CD4-positive, alpha-beta T cell (primary cell): ENCODE measurements around the gene KRTAP12-4. TPM values are rescaled to one million over a fixed set of nuclear protein-coding genes. Genes with fewer than 3 reads are reported as not detected.

ENCODE experiments used
- ATAC-seq: fragments of 200-7000 bp; cut with Tn5 transposase; one replicate; pipeline ENCODE4 v1.10.0; 2022; ENCODE audit warnings: mild to moderate bottlenecking; ENCODE audit not compliant: poor library complexity
- CTCF ChIA-PET: fragments of 350-600 bp; sonication (Branson Sonifier 250); formaldehyde crosslinking; loops from one replicate; lab custom pipeline; 2021; ENCODE audit warnings: antibody characterized with exemption, inconsistent platforms; lab: Charles Lee
- POLR2A ChIA-PET: fragments of 350-600 bp; sonication (Branson Sonifier 250); formaldehyde crosslinking; loops from one replicate; lab custom pipeline; 2021; ENCODE audit warnings: antibody characterized with exemption, inconsistent platforms; lab: Charles Lee
- DNase-seq, 14 experiments: peaks; one replicate each; pipeline ENCODE4 v3.0.0-alpha.2; 2013 to 2020; ENCODE audit warnings: mixed read lengths in 2 of 14
- H3K27ac ChIP-seq, 2 donors: one replicate each; pipeline versions ENCODE4 v1.5.1 to v1.7.0; 2013; ENCODE audit warnings: low read length in 2 of 2, low read depth in 1 of 2, mild to moderate bottlenecking in 1 of 2
- H3K27me3 ChIP-seq, 2 experiments: 1 replicate in 1 of 2; 2 replicates in 1 of 2; pipeline versions ENCODE4 v1.6.1 to v1.7.0; 2013; ENCODE audit warnings: low read length in 2 of 2, control low read depth in 1 of 2, mild to moderate bottlenecking in 1 of 2, moderate library complexity in 1 of 2; ENCODE audit not compliant: insufficient read depth in 2 of 2, control insufficient read depth in 1 of 2
- H3K36me3 ChIP-seq: one replicate; pipeline ENCODE4 v1.6.1; 2013; ENCODE audit warnings: low read length, control low read depth; ENCODE audit not compliant: insufficient read depth
- H3K4me1 ChIP-seq: one replicate; pipeline ENCODE4 v1.6.1; 2013; ENCODE audit warnings: low read length, control low read depth; ENCODE audit not compliant: insufficient read depth
- H3K4me3 ChIP-seq: one replicate; pipeline ENCODE4 v1.5.1; 2013; ENCODE audit warnings: mild to moderate bottlenecking, low read length, moderate library complexity
- H3K9me3 ChIP-seq, 2 experiments: 1 replicate in 1 of 2; 2 replicates in 1 of 2; pipeline versions ENCODE4 v1.6.1 to v1.7.0; 2013; ENCODE audit warnings: low read length in 2 of 2, mild to moderate bottlenecking in 2 of 2, control low read depth in 1 of 2, moderate library complexity in 1 of 2; ENCODE audit not compliant: control insufficient read depth in 1 of 2, insufficient read depth in 1 of 2
- H3K27ac Mint-ChIP-seq: one replicate; pipeline ENCODE4 v1.8.0; 2020; ENCODE audit warnings: mixed read lengths
- H3K27me3 Mint-ChIP-seq: one replicate; pipeline ENCODE4 v1.8.0; 2021; ENCODE audit warnings: mixed read lengths
- H3K36me3 Mint-ChIP-seq: one replicate; pipeline ENCODE4 v1.8.0; 2021; ENCODE audit warnings: low read depth, mixed read lengths
- H3K4me1 Mint-ChIP-seq: one replicate; pipeline ENCODE4 v1.8.0; 2021; ENCODE audit warnings: low read depth, mixed read lengths
- H3K4me3 Mint-ChIP-seq: one replicate; pipeline ENCODE4 v1.8.0; 2020; ENCODE audit warnings: mild to moderate bottlenecking, mixed read lengths
- H3K9me3 Mint-ChIP-seq: one replicate; pipeline ENCODE4 v1.8.0; 2020; ENCODE audit warnings: mixed read lengths
- intact Hi-C, 2 experiments: fragments of 100-400 bp; cut with DNase I in 1 of 2; cut with micrococcal nuclease in 1 of 2; formaldehyde crosslinking; loops; one replicate each; pipeline versions ENCODE4 v1.15.1 to v1.9.0; 2023 to 2025; cut with DNase I, micrococcal nuclease
- total RNA-seq, 174 experiments: library from RNA in 2 of 174; stranded (reverse) in 2 of 174; gene quantifications; one replicate each; pipeline ENCODE4 v1.2.3 and lab custom pipeline; 2021 to 2026
- TF ChIP-seq, protein P1 (sequence below): fragments of 200-600 bp; IDR thresholded peaks from one replicate; pipeline ENCODE4 v1.8.0; 2022; ENCODE audit warnings: antibody characterized with exemption, mild to moderate bottlenecking

Gene KRTAP12-4
- total RNA-seq, 2 experiments from 2014 or later: not detected

DNA sequence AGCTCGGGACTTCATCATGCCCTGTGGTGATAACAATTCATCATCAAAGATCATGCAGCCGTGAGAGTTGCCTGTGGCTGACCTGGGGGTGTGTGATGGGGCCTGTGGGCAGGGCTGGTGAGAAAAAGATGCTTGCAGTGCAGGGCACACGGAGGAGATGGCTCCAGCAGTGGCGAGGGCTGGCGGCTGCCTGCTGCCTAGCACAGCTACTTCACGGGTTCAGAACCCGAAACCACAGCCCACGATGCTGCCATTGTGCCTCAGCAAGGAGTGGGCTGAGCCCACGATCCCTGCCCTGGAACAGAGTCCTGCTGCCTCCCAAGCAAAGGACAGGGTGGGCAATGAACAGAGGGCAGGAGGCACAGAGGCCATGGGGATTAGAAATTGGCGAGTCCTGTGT is 28.2 kb downstream of the KRTAP12-4 start:
- H3K4me3 Mint-ChIP-seq: no peak overlapping the region
- Histone ChIP-seq H3K27me3 (no peaks in the 10 kb centered on the region), H3K4me1 (peaks cover 47% of the 10 kb centered on the region), H3K4me3 (no peak overlapping the region), H3K36me3 (no peaks in the 10 kb centered on the region), H3K9me3 (peaks cover 29 to 37% of the 10 kb centered on the region in 2 experiments), H3K27ac (no peak overlapping the region)
- TF ChIP-seq, protein P1, sequence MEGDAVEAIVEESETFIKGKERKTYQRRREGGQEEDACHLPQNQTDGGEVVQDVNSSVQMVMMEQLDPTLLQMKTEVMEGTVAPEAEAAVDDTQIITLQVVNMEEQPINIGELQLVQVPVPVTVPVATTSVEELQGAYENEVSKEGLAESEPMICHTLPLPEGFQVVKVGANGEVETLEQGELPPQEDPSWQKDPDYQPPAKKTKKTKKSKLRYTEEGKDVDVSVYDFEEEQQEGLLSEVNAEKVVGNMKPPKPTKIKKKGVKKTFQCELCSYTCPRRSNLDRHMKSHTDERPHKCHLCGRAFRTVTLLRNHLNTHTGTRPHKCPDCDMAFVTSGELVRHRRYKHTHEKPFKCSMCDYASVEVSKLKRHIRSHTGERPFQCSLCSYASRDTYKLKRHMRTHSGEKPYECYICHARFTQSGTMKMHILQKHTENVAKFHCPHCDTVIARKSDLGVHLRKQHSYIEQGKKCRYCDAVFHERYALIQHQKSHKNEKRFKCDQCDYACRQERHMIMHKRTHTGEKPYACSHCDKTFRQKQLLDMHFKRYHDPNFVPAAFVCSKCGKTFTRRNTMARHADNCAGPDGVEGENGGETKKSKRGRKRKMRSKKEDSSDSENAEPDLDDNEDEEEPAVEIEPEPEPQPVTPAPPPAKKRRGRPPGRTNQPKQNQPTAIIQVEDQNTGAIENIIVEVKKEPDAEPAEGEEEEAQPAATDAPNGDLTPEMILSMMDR: no peak
- ChIA-PET POLR2A (no interaction called here), CTCF (no interaction called here)
- ATAC-seq (no peak), DNase-seq (peak in 1 of 14 experiments; percentile 68)
- no peak overlapping the region for H3K27ac Mint-ChIP-seq
- no peaks in the 10 kb centered on the region for H3K27me3 Mint-ChIP-seq
- peaks cover 25% of the 10 kb centered on the region for H3K4me1 Mint-ChIP-seq
- peaks cover 45% of the 10 kb centered on the region for H3K36me3 Mint-ChIP-seq
- H3K9me3 Mint-ChIP-seq: peaks cover 21% of the 10 kb centered on the region
- intact Hi-C loops: no loop called here

DNA sequence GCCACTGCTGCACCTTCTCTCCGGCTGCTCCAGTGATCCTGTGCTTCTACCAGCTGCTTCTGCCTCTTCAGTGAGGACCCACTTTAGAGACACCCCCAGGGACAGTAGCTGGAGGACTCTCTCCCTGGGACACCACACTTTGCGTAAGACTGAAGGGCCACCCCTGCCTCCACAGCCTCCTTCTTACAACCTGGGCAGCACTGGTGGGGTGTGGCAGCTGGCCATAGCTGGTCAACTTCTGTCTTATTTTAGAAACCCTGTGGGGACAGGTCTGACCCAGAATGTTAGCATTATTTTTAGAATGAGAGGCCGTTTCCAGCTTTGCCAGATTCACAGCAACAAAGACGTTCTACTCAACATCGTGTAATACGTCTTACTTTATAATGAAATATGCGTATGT is 28.7 kb downstream of the KRTAP12-4 start:
- Mint-ChIP-seq H3K4me3 (no peak overlapping the region), H3K27me3 (no peaks in the 10 kb centered on the region), H3K27ac (no peak overlapping the region), H3K9me3 (peaks cover 22% of the 10 kb centered on the region), H3K4me1 (peaks cover 23% of the 10 kb centered on the region), H3K36me3 (peaks cover 43% of the 10 kb centered on the region)
- TF ChIP-seq, protein P1: no peak
- peaks cover 46% of the 10 kb centered on the region for H3K4me1 ChIP-seq
- ChIA-PET POLR2A (no interaction called here), CTCF (no interaction called here)
- ATAC-seq: no peak
- no peak for DNase-seq
- no peak overlapping the region for H3K4me3 ChIP-seq
- intact Hi-C loops: no loop called here
- H3K27me3 ChIP-seq: no peaks in the 10 kb centered on the region
- H3K36me3 ChIP-seq: no peaks in the 10 kb centered on the region
- H3K9me3 ChIP-seq: peaks cover 24 to 36% of the 10 kb centered on the region in 2 experiments
- no peak overlapping the region for H3K27ac ChIP-seq

DNA sequence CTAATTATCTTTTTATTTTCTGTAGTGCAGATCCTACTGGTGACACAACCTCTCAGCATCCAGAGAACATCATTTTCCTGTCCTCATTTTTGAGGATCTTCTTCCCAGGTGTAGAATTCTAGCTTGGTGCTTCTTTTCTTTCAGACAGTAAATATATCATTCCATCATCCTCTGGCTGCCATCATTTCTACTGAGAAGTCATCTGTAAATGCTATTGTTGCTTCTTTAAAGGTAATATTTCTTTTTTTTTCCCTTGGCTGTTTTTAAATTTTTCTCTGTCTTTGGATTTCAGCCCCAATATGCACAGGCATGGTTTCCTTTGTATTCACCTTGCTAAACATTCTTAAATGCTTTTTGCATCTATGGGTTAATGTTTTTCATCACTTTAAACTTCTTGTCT is 30.9 kb downstream of the KRTAP12-4 start:
- H3K4me1 ChIP-seq: peaks cover 36% of the 10 kb centered on the region
- no peak for ATAC-seq
- H3K9me3 ChIP-seq: peaks cover 15 to 27% of the 10 kb centered on the region in 2 experiments
- Mint-ChIP-seq H3K36me3 (peaks cover 51% of the 10 kb centered on the region), H3K4me3 (no peak overlapping the region), H3K27me3 (no peaks in the 10 kb centered on the region), H3K9me3 (peaks cover 28% of the 10 kb centered on the region), H3K4me1 (peaks cover 28% of the 10 kb centered on the region), H3K27ac (no peak overlapping the region)
- TF ChIP-seq, protein P1: no peak
- H3K4me3 ChIP-seq: no peak overlapping the region
- no peak overlapping the region for H3K27ac ChIP-seq
- ChIA-PET CTCF (no interaction called here), POLR2A (no interaction called here)
- no peaks in the 10 kb centered on the region for H3K27me3 ChIP-seq
- H3K36me3 ChIP-seq: no peaks in the 10 kb centered on the region
- intact Hi-C loops: no loop called here
- DNase-seq: no peak
